GM21576 (cell line): ENCODE results near the gene DPPA3.
"Not testable (repeated sequence)": the region's sequence is repeated elsewhere in the genome, so short reads cannot be mapped to it uniquely, and the experiment has no call there.

Experiments used
- ATAC-seq: cut with Tn5 transposase; IDR thresholded peaks from one replicate; pipeline ENCODE4 v1.9.1; 2021; ENCODE audit warnings: mild to moderate bottlenecking, moderate library complexity; ENCODE audit not compliant: unreplicated experiment

The DPPA3 gene

DNA sequence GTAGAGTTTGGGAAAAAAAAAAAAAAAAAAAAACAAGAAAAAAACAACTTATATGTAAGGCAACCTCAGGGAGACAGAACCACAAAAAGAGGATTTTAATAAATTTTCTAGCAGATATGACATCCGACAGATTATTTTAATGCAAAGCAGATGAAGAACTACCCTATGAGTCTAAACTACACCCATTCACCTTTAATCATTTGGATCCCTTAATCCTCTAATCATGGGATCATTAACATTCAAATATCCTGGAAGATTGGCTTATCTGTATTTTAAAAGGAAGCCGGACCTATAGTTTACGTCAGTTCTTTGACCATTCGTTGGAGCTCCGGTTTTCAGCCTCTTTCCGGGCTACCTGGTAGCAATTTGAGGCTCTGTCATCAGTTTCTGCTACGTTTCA is at the start of gene DPPA3:
Gene DPPA3, plus strand, starts transcription at position 301 of the 400 bp plus-strand sequence. CDS start 138 bp downstream, outside the sequence.
- ATAC-seq, result no peak

DNA sequence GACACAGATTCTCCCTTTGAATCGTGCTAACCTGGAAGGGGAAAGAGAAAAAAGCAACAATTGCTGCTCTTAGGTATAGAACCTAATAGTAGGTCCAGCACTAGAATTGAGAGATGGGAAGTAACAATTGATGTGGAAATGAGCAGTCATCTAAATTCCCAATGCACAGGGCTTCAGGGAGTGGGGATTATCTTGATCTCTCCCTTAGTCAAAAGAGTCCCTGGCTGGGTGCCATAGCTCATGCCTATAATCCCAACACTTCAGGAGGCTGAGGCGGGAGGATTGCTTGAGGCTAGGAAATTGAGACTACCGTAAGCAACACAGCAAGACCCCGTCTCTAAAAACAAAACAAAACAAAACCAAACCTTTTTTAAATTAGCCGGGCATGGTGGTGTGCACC is 49.5 kb upstream of the DPPA3 start:
- no peak for ATAC-seq

GRCh38 chr12:7666595-7666994 is 44.6 kb upstream of the DPPA3 start:
- ATAC-seq, result no peak

- no peak for ATAC-seq
Measured at GRCh38 chr12:7667125-7667524, 44.1 kb upstream of the DPPA3 start.

DNA sequence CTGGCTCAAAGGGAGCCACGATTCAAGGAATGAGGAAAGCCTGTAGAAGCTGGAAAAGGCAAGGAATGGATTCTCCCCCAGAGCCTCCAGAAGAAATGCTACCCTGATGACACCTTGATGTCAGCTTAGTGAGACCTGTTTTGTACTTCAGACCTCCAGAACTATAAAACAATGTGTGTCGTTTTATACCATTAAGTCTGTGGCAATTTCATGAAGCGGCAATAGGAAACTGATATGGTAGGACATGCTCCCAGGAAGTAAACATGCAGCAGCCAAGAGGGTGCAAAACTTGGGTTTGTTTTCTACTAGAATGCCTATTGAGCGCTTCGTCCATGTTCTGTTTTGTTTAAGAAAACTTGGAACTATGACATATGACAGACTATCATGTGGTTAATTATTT is 43.1 kb upstream of the DPPA3 start:
- ATAC-seq, result no peak

DNA sequence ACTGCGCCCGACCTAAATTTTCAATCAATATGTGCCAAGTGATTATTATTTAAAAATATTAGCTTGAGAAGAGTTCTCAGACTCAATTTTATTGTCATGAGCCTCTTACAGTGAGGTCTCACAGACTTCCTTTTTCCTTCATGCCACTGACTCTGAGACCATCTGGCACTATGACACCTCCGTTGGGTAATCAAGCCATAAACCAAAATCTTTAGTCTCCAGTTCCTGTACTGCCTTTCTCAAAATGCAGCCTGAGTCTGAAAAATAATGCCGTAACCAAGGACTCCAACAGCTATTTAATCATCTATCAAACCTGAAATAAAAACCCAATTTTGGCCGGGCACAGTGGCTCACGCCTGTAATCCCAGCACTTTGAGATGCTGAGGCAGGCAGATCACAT is 35.8 kb upstream of the DPPA3 start:
- not testable (repeated sequence) for ATAC-seq

DNA sequence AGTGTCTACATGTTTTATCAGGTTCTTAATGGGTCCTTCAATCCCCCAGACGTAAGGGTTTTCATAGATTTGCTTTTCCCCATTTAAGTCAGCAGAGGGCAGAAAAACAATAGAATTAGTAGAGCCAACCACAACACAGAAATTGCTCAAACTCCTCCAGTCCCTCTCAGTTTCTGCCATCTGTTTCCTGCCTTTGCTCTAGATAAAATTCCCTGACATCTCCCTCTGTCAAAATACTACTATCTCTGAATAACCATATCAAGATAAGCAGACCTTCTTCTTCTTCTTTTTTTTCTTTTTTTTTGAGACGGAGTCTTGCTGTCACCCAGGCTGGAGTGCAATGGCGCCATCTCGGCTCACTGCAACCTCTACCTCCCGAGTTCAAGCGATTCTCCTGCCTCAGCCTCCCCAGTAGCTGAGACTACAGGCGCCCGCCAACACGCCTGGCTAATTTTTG is 33.8 kb upstream of the DPPA3 start:
- ATAC-seq, result not testable (repeated sequence)

GRCh38 chr12:7678744-7679143 is 32.5 kb upstream of the DPPA3 start:
- no peak for ATAC-seq

- ATAC-seq, result no peak
Measured at GRCh38 chr12:7679251-7680045, 31.8 kb upstream of the DPPA3 start.

DNA sequence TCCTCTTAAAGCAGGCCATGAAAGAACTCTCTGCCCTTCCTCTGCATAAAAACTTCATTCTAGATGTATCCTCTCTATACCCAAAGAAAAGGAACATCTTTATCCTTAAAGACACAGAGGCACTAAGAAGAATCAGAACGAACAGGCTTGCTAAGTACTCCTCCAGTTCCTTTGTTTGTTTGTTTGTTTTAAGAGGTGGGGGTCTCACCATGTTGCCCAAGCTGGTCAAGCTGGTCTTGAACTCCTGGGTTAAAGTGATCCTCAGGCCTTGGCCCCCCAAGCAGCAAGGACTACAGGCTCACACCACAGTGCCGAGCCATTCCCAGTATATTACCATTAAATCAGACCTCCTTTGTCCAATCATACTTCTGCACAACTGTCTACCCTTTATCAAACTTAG is 29.7 kb upstream of the DPPA3 start:
- no peak for ATAC-seq

DNA sequence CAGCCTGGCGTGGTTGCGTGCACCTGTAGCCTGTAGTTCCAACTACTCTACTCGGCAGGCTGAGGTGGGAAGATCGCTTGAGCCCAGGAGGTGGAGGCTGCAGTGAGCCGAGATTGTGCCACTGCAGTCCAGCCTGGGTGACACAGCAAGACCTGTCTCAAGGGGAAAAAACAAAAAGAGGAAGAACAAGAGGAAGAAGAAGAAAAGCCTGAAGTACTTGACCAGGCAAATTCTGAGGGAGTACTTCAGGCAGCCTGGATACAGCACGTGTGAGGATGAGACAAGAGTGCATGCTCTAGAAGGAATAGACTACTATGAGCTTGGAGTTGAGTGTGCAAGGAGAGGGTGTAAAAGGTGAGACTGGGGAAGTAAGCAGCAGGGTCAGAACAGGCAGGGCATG is 17.4 kb upstream of the DPPA3 start:
- no peak for ATAC-seq

DNA sequence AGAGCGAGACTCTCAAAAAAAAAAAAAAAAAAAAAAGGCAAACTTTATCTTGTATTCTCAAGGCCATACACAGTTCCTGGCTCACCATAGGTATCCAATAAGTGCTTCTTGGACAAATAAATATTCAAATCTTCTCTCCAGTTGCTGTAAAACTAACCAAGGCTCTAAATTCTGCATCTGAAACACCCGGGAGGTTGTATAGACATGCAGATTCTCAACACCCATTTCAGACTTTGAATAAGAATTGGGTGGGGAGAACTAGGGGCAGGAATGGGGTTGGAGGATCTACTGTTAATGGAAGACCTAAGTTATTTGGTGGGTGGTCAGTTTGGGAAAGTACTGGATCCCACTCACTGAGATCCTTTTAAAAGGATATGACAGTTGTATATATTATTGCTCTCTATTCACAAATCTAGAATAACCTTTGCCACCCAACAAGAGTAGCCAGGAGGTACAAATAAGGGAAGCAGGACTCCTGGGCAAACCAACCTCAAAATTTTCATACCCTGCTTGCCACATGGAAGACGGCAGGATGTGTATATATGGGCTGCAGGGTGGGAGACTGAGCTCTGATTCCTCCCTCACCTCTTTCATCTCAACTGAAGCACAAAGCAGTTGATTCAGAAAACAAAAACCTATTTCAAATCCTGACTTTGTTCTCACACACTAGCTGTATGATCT is 16.5 kb upstream of the DPPA3 start:
- no peak for ATAC-seq

DNA sequence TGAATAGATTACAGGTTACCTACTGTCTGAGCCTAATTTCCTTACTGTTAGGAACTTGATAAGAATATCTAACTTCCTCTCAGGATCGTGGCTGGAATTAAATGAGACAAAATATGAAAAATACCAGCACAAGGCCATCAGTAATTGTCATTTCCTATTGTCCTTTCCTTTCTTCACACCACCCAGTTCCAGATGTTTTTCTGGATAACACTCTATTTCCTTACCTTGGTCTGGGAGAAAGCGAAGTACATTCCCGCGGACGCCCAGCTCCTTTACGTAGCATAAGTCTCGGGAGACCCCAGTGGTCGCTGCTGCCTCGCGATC is 16.0 kb upstream of the DPPA3 start:
- ATAC-seq, result no peak

DNA sequence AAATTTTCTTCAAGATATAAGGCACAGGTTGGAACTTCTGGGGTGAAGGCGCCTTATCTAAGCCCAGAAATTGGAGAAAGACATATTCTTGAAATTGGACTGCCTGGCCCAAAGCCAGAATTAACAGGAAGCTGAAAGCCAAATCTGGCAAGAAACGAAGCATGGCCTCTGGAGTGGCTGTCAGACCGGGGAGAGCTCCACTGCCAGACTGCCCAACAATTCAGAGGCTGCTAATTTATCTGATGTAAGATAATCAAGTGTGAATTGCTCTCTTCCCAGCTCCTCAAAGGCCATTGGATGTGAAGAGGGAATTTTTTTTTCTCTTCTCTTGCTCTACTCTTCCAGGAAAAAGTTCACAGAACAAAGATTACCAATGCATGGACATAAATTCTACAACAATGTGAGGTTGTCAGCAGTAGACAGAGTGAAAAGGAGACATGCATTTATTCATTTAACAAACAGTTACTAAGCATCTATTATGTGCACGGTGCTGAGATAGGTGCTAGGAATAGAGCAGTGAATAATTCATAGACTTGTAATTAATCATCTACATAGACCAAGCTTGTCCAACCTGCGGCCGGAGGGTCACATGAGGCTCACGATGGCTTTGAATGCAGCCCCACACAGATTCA is 15.6 kb upstream of the DPPA3 start, which contains the start of gene GDF3:
Gene GDF3, minus strand, starts transcription at position 210 of the 632 bp plus-strand sequence. Its CDS starts 47 bp downstream, at position 163.
- no peak for ATAC-seq

DNA sequence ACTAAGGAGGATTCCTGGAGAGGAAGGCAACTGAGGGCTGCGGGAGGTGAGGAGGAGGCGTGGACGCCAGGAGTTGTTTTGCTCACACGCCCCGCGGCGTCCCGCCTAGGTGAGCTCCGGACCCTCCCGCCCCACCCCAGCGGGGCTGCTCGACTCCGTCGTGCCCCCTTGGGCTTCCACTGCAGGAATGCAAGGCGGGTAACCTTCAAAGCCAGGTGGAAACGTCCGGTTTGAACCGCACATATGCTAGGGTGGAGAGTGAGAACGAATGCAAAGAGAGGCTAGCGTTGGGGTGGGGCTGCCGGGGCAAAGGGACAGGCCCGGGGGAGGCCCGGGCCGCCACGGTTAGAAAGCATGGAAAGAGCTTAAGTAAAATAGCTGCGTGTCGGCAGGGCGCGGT is 5.4 kb upstream of the DPPA3 start:
- no peak for ATAC-seq

DNA sequence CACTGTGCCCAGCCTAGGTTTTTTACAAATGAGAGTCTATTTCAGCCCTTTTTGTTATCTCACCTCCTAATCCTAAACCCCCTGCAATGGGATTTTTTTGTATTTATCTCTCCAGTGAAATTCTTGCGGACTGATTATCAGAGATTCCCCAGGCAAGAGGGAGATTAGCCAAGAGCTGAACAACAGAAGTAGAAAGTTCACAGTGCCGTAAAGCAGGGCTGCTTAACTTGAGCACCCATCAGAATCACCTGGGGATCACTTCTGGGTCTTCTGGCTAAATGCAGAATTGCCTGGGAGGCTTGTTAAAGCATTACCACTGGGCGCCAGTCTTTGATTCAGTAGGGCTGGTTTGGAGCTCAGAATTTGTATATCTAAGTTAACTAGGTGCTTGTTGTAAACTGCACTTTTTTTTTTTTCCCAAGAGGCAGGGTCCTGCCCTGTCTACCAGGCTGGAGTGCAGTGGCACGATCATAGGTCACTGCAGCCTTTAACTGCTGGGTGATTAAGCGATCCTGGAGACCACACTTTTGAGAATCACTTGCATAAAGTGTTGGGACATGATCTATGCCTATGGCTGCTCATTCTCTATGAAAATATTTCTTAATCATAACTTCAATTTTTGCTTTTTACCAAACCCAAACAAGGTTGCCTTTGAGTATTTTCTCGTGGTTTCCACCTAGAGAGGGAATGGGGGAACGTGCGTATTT is 1.1 kb upstream of the DPPA3 start:
- ATAC-seq, result no peak

GRCh38 chr12:7712841-7713442 is 1.7 kb downstream of the DPPA3 start:
- no peak for ATAC-seq

DNA sequence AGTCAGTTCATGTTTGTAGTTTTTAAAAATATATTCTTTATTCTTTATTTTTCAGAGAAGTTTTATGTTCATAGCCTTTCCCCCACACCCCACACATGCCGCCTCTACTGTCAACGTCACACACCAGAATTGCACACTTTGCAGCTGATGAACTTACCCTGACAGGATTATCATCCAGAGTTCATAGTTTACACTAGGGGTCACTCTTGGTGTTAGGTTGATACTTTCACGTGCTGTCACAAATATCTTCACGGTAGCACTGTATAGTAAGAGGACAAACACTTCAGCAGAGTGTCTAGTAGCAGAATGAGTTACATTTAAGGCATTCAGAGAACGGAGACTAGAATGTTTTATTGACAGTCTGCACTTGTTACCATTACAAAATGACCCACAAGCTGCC is 5.1 kb downstream of the DPPA3 start:
- ATAC-seq, result no peak

GRCh38 chr12:7719946-7720730 is 8.9 kb downstream of the DPPA3 start:
- ATAC-seq, result no peak

DNA sequence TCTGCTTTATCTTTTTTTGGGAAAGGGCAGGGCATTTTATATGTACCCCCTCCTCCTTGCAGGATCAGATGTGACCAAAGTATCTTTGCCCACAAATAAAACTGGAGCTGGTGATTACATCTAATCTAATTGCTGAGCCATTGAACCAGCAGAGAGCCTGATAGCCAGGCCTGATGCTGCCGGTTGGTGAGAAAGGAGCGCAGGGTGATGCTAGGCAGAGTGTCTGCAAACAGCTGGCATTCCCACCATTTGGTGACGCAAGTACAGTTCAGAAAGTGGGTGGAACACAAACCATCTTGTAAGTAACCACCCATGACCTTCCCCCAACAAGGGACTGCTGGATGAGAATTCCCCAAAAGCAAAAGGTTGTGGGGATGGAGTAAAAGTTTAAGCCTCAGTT is 12.7 kb downstream of the DPPA3 start:
- ATAC-seq, result no peak
